Adrenal gland (tissue), 5 donors: ENCODE measurements around the gene RIC8B.

Source experiments
- POLR2A ChIP-seq, 2 donors: fragments of 450-650 bp; IDR thresholded peaks; one replicate each; pipeline ENCODE4 v1.6.1; 2017; ENCODE audit warnings: antibody characterized with exemption in 2 of 2, mild to moderate bottlenecking in 2 of 2, moderate library complexity in 1 of 2
- TF ChIP-seq, protein P1 (sequence below), 6 experiments: fragments of 450-650 bp in 4 of 6; fragments of 200-600 bp in 2 of 6; sonication (generic) in 1 of 6; IDR thresholded peaks; 1 replicate in 5 of 6; 2 replicates in 1 of 6; pipeline versions ENCODE4 v1.5.1 to v1.8.0; 2016 to 2021; ENCODE audit warnings: antibody characterized with exemption in 6 of 6, mild to moderate bottlenecking in 2 of 6, moderate library complexity in 1 of 6
- donor health status: DM: no; HTN: no; CAD: no.

DNA sequence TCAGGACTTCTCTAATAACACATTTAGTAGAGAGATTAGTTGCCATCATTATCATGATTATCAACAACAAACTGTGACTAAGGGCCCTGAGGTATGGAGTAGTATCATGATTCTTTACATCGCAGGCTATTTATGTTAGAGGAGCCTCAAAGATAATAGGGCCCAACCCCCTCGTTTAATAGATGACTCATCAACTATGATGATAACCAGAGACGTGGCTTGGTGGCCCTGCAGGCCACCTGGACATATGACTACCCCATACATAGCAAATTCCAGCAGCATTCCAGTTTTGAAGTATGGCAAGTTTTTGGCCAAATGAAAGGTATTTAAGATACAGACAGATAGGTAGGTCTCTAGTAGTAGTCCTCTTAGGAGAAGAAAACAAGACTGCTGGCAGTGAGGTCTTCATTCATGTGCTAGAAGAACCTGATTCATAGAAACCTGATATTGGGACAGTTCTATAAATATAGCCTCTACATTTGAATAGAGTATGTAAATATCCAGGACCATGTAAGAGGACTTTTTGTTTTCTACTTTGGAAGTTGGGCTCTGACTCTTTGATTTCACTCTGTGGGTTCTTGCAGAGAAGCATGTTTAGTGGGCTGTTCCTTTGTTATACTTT is 5.6 kb downstream of the RIC8B start:
- no peak for TF ChIP-seq POLR2A (IDR thresholded peaks at IDR 0.05)
- TF ChIP-seq, protein P1, sequence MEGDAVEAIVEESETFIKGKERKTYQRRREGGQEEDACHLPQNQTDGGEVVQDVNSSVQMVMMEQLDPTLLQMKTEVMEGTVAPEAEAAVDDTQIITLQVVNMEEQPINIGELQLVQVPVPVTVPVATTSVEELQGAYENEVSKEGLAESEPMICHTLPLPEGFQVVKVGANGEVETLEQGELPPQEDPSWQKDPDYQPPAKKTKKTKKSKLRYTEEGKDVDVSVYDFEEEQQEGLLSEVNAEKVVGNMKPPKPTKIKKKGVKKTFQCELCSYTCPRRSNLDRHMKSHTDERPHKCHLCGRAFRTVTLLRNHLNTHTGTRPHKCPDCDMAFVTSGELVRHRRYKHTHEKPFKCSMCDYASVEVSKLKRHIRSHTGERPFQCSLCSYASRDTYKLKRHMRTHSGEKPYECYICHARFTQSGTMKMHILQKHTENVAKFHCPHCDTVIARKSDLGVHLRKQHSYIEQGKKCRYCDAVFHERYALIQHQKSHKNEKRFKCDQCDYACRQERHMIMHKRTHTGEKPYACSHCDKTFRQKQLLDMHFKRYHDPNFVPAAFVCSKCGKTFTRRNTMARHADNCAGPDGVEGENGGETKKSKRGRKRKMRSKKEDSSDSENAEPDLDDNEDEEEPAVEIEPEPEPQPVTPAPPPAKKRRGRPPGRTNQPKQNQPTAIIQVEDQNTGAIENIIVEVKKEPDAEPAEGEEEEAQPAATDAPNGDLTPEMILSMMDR (IDR thresholded peaks at IDR 0.05), result no peak
